Measurements from ENCODE around the gene TYW1.
"Not testable (repeated sequence)": the region's sequence is repeated elsewhere in the genome, so short reads cannot be mapped to it uniquely, and the experiment has no call there.

TYW1 gene

GRCh38 chr7:67259363-67259762 lies 262.7 kb downstream of the TYW1 start:
- DNase-seq, result not testable (repeated sequence)

- DNase-seq, result peak; percentile 17
These were observed 263.5 kb downstream of the TYW1 start for GRCh38 chr7:67260166-67260586.

GRCh38 chr7:67264000-67264399 lies 267.4 kb downstream of the TYW1 start:
- DNase-seq, result not testable (repeated sequence)

GRCh38 chr7:67266070-67266469 lies 269.4 kb downstream of the TYW1 start:
- not testable (repeated sequence) for DNase-seq

- DNase-seq, result no peak
These were observed 271.3 kb downstream of the TYW1 start for GRCh38 chr7:67267914-67268313.

- not testable (repeated sequence) for DNase-seq
These were observed 273.3 kb downstream of the TYW1 start for GRCh38 chr7:67269916-67270315.

Measured in stimulated activated CD4-positive, alpha-beta T cell treated with anti-CD3 and anti-CD28 coated beads, Interleukin-4, amount 100 ng/mL, for 1 hour (primary cell).